Measurements from ENCODE around the gene AMH.

The AMH gene

DNA sequence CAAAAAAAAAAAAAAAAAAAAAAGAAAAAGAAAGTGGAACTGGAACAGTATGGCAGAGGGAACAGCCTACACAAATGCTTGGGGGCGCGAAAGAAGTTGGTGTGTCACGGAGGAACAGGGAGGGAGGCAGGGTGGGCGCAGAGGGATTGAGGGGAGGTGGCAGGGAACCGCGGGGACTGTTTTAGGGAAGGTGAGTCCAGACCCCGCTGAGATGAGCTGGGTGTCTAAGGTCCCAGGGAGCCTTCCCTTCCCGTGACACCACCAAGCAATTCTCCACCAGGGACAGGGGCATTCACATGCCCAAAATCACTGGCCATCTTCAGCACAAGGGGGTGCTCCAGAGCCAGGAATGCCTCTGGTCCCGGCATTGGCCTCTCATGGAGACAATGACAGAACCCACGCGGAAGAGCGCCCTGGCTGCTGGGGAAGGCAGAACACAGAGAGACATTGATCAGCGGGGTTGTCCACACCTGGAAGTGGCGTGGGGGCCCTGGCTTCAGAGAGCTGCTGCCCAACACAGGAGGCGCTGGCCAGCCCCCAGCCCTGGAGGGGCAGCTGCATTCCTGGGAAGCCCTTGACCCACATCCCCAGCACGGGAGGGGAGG lies 25.9 kb downstream of the AMH start:
- Histone ChIP-seq H3K9me3 (ENCODE audit: control insufficient read depth, insufficient read depth, low read depth, low read length) (no peaks in the 10 kb centered on the region), H3K36me3 (ENCODE audit: control insufficient read depth in 2 of 2, insufficient read depth in 1 of 2, low read length in 2 of 2) (peaks cover 6 to 32% of the 10 kb centered on the region in 2 experiments; a peak in 2 of 3 replicates), H3K27ac (ENCODE audit: extremely low read depth, low read depth, low read length) (no peak overlapping the region), H3K4me1 (ENCODE audit: control insufficient read depth, insufficient read depth, low read length) (0 out of 2 replicates have a peak, but pooled peaks cover 2% of the 10 kb centered on the region), H3K4me3 (ENCODE audit: low read depth, low read length) (no peak overlapping the region)
- POLR2A ChIA-PET = interaction anchor here (0.6 to 1.4 kb wide), 8 partner anchors 26 to 645 kb away, joined by 3 to 9 read pairs (median 3); partner anchors contain the start of gene PLEKHJ1
- CTCF ChIA-PET = interaction anchor here (0.6 to 4.3 kb wide), 24 partner anchors 10 to 427 kb away, joined by 3 to 25 read pairs (median 4); partner anchors contain the start of genes GNG7, LMNB2, LSM7 and SPPL2B
- TF ChIP-seq ZNF776 (tag by site-specific recombination; IDR thresholded peaks at IDR 0.05; ENCODE audit: borderline replicate concordance) = no peak
- no peak for TF ChIP-seq ZNF138 (tag by site-specific recombination; IDR thresholded peaks at IDR 0.05; ENCODE audit: borderline replicate concordance)
- peak; percentile 80 for TF ChIP-seq KLF8 (tag by site-specific recombination; IDR thresholded peaks at IDR 0.05)
- TF ChIP-seq, protein P1, sequence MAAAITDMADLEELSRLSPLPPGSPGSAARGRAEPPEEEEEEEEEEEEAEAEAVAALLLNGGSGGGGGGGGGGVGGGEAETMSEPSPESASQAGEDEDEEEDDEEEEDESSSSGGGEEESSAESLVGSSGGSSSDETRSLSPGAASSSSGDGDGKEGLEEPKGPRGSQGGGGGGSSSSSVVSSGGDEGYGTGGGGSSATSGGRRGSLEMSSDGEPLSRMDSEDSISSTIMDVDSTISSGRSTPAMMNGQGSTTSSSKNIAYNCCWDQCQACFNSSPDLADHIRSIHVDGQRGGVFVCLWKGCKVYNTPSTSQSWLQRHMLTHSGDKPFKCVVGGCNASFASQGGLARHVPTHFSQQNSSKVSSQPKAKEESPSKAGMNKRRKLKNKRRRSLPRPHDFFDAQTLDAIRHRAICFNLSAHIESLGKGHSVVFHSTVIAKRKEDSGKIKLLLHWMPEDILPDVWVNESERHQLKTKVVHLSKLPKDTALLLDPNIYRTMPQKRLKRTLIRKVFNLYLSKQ (tag by site-specific recombination; IDR thresholded peaks at IDR 0.05; ENCODE audit: borderline replicate concordance) = no peak
- TF ChIP-seq ZNF341 (tag by site-specific recombination; IDR thresholded peaks at IDR 0.05; ENCODE audit: low read depth) = peak; percentile 66
- peak; percentile 38; the same call in 1 of the 2 replicates for TF ChIP-seq ZBTB7A (tag by site-specific recombination; IDR thresholded peaks at IDR 0.05; ENCODE audit: low read depth)
- TF ChIP-seq, protein P2, sequence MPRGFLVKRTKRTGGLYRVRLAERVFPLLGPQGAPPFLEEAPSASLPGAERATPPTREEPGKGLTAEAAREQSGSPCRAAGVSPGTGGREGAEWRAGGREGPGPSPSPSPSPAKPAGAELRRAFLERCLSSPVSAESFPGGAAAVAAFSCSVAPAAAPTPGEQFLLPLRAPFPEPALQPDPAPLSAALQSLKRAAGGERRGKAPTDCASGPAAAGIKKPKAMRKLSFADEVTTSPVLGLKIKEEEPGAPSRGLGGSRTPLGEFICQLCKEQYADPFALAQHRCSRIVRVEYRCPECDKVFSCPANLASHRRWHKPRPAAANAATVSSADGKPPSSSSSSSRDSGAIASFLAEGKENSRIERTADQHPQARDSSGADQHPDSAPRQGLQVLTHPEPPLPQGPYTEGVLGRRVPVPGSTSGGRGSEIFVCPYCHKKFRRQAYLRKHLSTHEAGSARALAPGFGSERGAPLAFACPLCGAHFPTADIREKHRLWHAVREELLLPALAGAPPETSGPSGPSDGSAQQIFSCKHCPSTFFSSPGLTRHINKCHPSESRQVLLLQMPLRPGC (tag by site-specific recombination; IDR thresholded peaks at IDR 0.05) = 0 out of 2 replicates have a peak, but pooled peaks have one; percentile 12
- peak; percentile 80 for TF ChIP-seq ZBTB48 (tag by site-specific recombination; IDR thresholded peaks at IDR 0.05)
- TF ChIP-seq YY2 (tag by site-specific recombination; IDR thresholded peaks at IDR 0.05) = no peak
- peak; percentile 61; the same call in 1 of the 2 replicates for TF ChIP-seq BCL11B (tag by site-specific recombination; IDR thresholded peaks at IDR 0.05; ENCODE audit: low read depth)
- TF ChIP-seq SALL2 (tag by site-specific recombination; IDR thresholded peaks at IDR 0.05; ENCODE audit: borderline replicate concordance) = no peak
- no peak for TF ChIP-seq ZNF473 (tag by site-specific recombination; IDR thresholded peaks at IDR 0.05)
- peak; percentile 94 for TF ChIP-seq ZNF600 (tag by site-specific recombination; IDR thresholded peaks at IDR 0.05)
- peak; percentile 54 for TF ChIP-seq GLIS2 (tag by site-specific recombination; IDR thresholded peaks at IDR 0.05)
- TF ChIP-seq SP7 (tag by site-specific recombination; IDR thresholded peaks at IDR 0.05) = peak; percentile 45; the same call in 1 of the 2 replicates
- peak; percentile 39 for TF ChIP-seq ZFHX2 (tag by site-specific recombination; conservative IDR thresholded peaks at IDR 0.05)
- TF ChIP-seq, protein P3, sequence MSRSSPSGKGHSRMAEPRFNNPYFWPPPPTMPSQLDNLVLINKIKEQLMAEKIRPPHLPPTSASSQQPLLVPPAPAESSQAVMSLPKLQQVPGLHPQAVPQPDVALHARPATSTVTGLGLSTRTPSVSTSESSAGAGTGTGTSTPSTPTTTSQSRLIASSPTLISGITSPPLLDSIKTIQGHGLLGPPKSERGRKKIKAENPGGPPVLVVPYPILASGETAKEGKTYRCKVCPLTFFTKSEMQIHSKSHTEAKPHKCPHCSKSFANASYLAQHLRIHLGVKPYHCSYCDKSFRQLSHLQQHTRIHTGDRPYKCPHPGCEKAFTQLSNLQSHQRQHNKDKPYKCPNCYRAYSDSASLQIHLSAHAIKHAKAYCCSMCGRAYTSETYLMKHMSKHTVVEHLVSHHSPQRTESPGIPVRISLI (tag by site-specific recombination; IDR thresholded peaks at IDR 0.05) = peak; percentile 81
- TF ChIP-seq, protein P4, sequence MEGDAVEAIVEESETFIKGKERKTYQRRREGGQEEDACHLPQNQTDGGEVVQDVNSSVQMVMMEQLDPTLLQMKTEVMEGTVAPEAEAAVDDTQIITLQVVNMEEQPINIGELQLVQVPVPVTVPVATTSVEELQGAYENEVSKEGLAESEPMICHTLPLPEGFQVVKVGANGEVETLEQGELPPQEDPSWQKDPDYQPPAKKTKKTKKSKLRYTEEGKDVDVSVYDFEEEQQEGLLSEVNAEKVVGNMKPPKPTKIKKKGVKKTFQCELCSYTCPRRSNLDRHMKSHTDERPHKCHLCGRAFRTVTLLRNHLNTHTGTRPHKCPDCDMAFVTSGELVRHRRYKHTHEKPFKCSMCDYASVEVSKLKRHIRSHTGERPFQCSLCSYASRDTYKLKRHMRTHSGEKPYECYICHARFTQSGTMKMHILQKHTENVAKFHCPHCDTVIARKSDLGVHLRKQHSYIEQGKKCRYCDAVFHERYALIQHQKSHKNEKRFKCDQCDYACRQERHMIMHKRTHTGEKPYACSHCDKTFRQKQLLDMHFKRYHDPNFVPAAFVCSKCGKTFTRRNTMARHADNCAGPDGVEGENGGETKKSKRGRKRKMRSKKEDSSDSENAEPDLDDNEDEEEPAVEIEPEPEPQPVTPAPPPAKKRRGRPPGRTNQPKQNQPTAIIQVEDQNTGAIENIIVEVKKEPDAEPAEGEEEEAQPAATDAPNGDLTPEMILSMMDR (tag by site-specific recombination; IDR thresholded peaks at IDR 0.05) = peak; percentile 97
- TF ChIP-seq ZNF324 (tag by site-specific recombination; IDR thresholded peaks at IDR 0.05) = peak; percentile 39; the same call in 1 of the 2 replicates
- no peak for TF ChIP-seq ZNF664 (tag by site-specific recombination; IDR thresholded peaks at IDR 0.05)
- TF ChIP-seq, protein P5, sequence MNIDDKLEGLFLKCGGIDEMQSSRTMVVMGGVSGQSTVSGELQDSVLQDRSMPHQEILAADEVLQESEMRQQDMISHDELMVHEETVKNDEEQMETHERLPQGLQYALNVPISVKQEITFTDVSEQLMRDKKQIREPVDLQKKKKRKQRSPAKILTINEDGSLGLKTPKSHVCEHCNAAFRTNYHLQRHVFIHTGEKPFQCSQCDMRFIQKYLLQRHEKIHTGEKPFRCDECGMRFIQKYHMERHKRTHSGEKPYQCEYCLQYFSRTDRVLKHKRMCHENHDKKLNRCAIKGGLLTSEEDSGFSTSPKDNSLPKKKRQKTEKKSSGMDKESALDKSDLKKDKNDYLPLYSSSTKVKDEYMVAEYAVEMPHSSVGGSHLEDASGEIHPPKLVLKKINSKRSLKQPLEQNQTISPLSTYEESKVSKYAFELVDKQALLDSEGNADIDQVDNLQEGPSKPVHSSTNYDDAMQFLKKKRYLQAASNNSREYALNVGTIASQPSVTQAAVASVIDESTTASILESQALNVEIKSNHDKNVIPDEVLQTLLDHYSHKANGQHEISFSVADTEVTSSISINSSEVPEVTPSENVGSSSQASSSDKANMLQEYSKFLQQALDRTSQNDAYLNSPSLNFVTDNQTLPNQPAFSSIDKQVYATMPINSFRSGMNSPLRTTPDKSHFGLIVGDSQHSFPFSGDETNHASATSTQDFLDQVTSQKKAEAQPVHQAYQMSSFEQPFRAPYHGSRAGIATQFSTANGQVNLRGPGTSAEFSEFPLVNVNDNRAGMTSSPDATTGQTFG (tag by site-specific recombination; IDR thresholded peaks at IDR 0.05; ENCODE audit: borderline replicate concordance) = no peak
- TF ChIP-seq, protein P6, sequence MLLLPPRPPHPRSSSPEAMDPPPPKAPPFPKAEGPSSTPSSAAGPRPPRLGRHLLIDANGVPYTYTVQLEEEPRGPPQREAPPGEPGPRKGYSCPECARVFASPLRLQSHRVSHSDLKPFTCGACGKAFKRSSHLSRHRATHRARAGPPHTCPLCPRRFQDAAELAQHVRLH (tag by site-specific recombination; IDR thresholded peaks at IDR 0.05) = 0 out of 2 replicates have a peak, but pooled peaks have one; percentile 48
- TF ChIP-seq, protein P7, sequence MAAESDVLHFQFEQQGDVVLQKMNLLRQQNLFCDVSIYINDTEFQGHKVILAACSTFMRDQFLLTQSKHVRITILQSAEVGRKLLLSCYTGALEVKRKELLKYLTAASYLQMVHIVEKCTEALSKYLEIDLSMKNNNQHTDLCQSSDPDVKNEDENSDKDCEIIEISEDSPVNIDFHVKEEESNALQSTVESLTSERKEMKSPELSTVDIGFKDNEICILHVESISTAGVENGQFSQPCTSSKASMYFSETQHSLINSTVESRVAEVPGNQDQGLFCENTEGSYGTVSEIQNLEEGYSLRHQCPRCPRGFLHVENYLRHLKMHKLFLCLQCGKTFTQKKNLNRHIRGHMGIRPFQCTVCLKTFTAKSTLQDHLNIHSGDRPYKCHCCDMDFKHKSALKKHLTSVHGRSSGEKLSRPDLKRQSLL (tag by site-specific recombination; IDR thresholded peaks at IDR 0.05) = peak; percentile 11; the same call in 1 of the 2 replicates

Measured in HEK293 (cell line).